Natural killer cell treated with Interleukin-12 subunit alpha and Interleukin-12 subunit beta and Interleukin-15 and Interleukin-18, amount 100 ng/mL, for 72 hours (primary cell): ENCODE results near the gene TOPORS. TPM values are rescaled to one million over a fixed set of nuclear protein-coding genes. Genes with fewer than 3 reads are reported as not detected.
"Not testable (repeated sequence)": the region's sequence is repeated elsewhere in the genome, so short reads cannot be mapped to it uniquely, and the experiment has no call there.

Experiments
- ATAC-seq, 2 donors: fragments of 150-1000 bp; cut with Tn5 transposase in 1 of 2; sonication (Bioruptor Pico), chemical (Tn5 transposase) in 1 of 2; 2 replicates each; pipeline ENCODE4 v1.10.0; 2021
- DNase-seq: peaks from one replicate; pipeline ENCODE4 v3.0.0; 2022; ENCODE audit warnings: low spot score
- H3K27ac Mint-ChIP-seq, 2 donors: 1 replicate in 1 of 2; 2 replicates in 1 of 2; pipeline ENCODE4 v1.8.0; 2022; ENCODE audit warnings: mixed read lengths in 2 of 2, mild to moderate bottlenecking in 1 of 2, moderate library complexity in 1 of 2
- H3K27me3 Mint-ChIP-seq, 2 donors: 1 replicate in 1 of 2; 2 replicates in 1 of 2; pipeline ENCODE4 v1.8.0; 2022; ENCODE audit warnings: mixed read lengths in 2 of 2
- H3K36me3 Mint-ChIP-seq: one replicate; pipeline ENCODE4 v1.8.0; 2022; ENCODE audit warnings: mixed read lengths
- H3K4me1 Mint-ChIP-seq, 2 donors: 1 replicate in 1 of 2; 2 replicates in 1 of 2; pipeline ENCODE4 v1.8.0; 2022; ENCODE audit warnings: low read depth in 2 of 2, mixed read lengths in 2 of 2, mild to moderate bottlenecking in 1 of 2
- H3K4me3 Mint-ChIP-seq: one replicate; pipeline ENCODE4 v1.8.0; 2022; ENCODE audit warnings: mixed read lengths
- H3K9me3 Mint-ChIP-seq: 2 replicates; pipeline ENCODE4 v1.8.0; 2022; ENCODE audit warnings: mixed read lengths
- total RNA-seq, 2 donors: library from RNA; stranded (reverse); gene quantifications; one replicate each; pipeline ENCODE4 v1.2.3, GENCODE V29; 2022

The TOPORS gene
- 10 to 100 TPM; 11.3 to 12.1 TPM for total RNA-seq

GRCh38 chr9:32552172-32552872 lies at the start of gene TOPORS, which contains the start of gene SMIM27:
TSS of gene TOPORS (minus strand) at chr9:32552586. CDS start at chr9:32552436, 150 bp downstream.
TSS of gene SMIM27 (plus strand) at chr9:32552327. CDS start at chr9:32552435, 108 bp downstream.
- H3K27me3 Mint-ChIP-seq = no peaks in the 10 kb centered on the region
- peak within 1 kb of the TSS; percentile 100 for H3K27ac Mint-ChIP-seq
- peaks cover 4% of the 10 kb centered on the region for H3K36me3 Mint-ChIP-seq
- DNase-seq = peak; percentile 90
- peak; percentile 83 to 86 for ATAC-seq
- peaks cover 34 to 42% of the 10 kb centered on the region in 2 donors for H3K4me1 Mint-ChIP-seq
- H3K4me3 Mint-ChIP-seq = peak within 1 kb of the TSS; percentile 98
- no peaks in the 10 kb centered on the region for H3K9me3 Mint-ChIP-seq

GRCh38 chr9:32599021-32599420 lies 46.6 kb upstream of the TOPORS start:
- H3K36me3 Mint-ChIP-seq, DNase-seq, H3K4me3 Mint-ChIP-seq, ATAC-seq, H3K4me1 Mint-ChIP-seq, H3K9me3 Mint-ChIP-seq, H3K27ac Mint-ChIP-seq: not testable (repeated sequence)
- peaks cover 31 to 48% of the 10 kb centered on the region in 2 donors for H3K27me3 Mint-ChIP-seq

GRCh38 chr9:32596936-32597335 lies 44.5 kb upstream of the TOPORS start:
- Mint-ChIP-seq H3K9me3 (peaks cover 7% of the 10 kb centered on the region), H3K27me3 (peaks cover 24 to 43% of the 10 kb centered on the region in 2 donors)
- no peak for ATAC-seq

GRCh38 chr9:32596096-32596865 lies 43.9 kb upstream of the TOPORS start:
- no peak for DNase-seq
- H3K27me3 Mint-ChIP-seq = peaks cover 24 to 43% of the 10 kb centered on the region in 2 donors
- H3K9me3 Mint-ChIP-seq = peaks cover 7% of the 10 kb centered on the region
- H3K4me3 Mint-ChIP-seq = no peak overlapping the region
- H3K36me3 Mint-ChIP-seq = no peaks in the 10 kb centered on the region
- H3K4me1 Mint-ChIP-seq = no peaks in the 10 kb centered on the region
- no peak for ATAC-seq
- no peak overlapping the region for H3K27ac Mint-ChIP-seq

More at GRCh38 chr9:32596936-32597335, 44.5 kb upstream of the TOPORS start:
- no peak for DNase-seq
- no peaks in the 10 kb centered on the region for H3K36me3 Mint-ChIP-seq
- no peaks in the 10 kb centered on the region for H3K4me1 Mint-ChIP-seq
- no peak overlapping the region for H3K4me3 Mint-ChIP-seq
- H3K27ac Mint-ChIP-seq = no peak overlapping the region

- H3K27ac Mint-ChIP-seq = no peak overlapping the region
- DNase-seq (no peak), ATAC-seq (no peak)
- no peak overlapping the region for H3K4me3 Mint-ChIP-seq
- no peaks in the 10 kb centered on the region for H3K9me3 Mint-ChIP-seq
- no peaks in the 10 kb centered on the region for H3K36me3 Mint-ChIP-seq
- H3K4me1 Mint-ChIP-seq = peaks cover 0 to 2% of the 10 kb centered on the region in 2 donors
- H3K27me3 Mint-ChIP-seq = peaks cover 22 to 29% of the 10 kb centered on the region in 2 donors
Observed at GRCh38 chr9:32590898-32591297, 38.5 kb upstream of the TOPORS start.

- DNase-seq = no peak
- H3K27me3 Mint-ChIP-seq = peaks cover 26 to 29% of the 10 kb centered on the region in 2 donors
- no peaks in the 10 kb centered on the region for H3K36me3 Mint-ChIP-seq
- no peak overlapping the region for H3K4me3 Mint-ChIP-seq
- no peaks in the 10 kb centered on the region for H3K9me3 Mint-ChIP-seq
- no peak overlapping the region for H3K27ac Mint-ChIP-seq
- H3K4me1 Mint-ChIP-seq = peaks cover 0 to 2% of the 10 kb centered on the region in 2 donors
- no peak for ATAC-seq
Observed at GRCh38 chr9:32590476-32590875, 38.1 kb upstream of the TOPORS start.

GRCh38 chr9:32589083-32589723 lies 36.8 kb upstream of the TOPORS start:
- Mint-ChIP-seq H3K4me1 (peaks cover 0 to 2% of the 10 kb centered on the region in 2 donors), H3K4me3 (no peak overlapping the region), H3K9me3 (no peaks in the 10 kb centered on the region), H3K36me3 (no peaks in the 10 kb centered on the region), H3K27ac (no peak overlapping the region), H3K27me3 (peaks cover 30 to 36% of the 10 kb centered on the region in 2 donors)
- ATAC-seq (no peak), DNase-seq (no peak)

GRCh38 chr9:32587901-32588300 lies 35.5 kb upstream of the TOPORS start:
- no peaks in the 10 kb centered on the region for H3K36me3 Mint-ChIP-seq
- peaks cover 30 to 36% of the 10 kb centered on the region in 2 donors for H3K27me3 Mint-ChIP-seq
- no peak overlapping the region for H3K4me3 Mint-ChIP-seq
- ATAC-seq (peak; percentile 53 to 69), DNase-seq (no peak)
- H3K27ac Mint-ChIP-seq = no peak overlapping the region
- no peaks in the 10 kb centered on the region for H3K9me3 Mint-ChIP-seq
- peaks cover 0 to 2% of the 10 kb centered on the region in 2 donors for H3K4me1 Mint-ChIP-seq

- H3K27me3 Mint-ChIP-seq = peaks cover 33 to 34% of the 10 kb centered on the region in 2 donors
- H3K4me1 Mint-ChIP-seq = peaks cover 0 to 2% of the 10 kb centered on the region in 2 donors
- H3K9me3 Mint-ChIP-seq = no peaks in the 10 kb centered on the region
- no peak for ATAC-seq
- no peak overlapping the region for H3K4me3 Mint-ChIP-seq
- H3K36me3 Mint-ChIP-seq = no peaks in the 10 kb centered on the region
- no peak for DNase-seq
- H3K27ac Mint-ChIP-seq = no peak overlapping the region
Observed at GRCh38 chr9:32584784-32585183, 32.4 kb upstream of the TOPORS start.

- no peak overlapping the region for H3K4me3 Mint-ChIP-seq
- ATAC-seq (no peak), DNase-seq (no peak)
- H3K27ac Mint-ChIP-seq = no peak overlapping the region
- H3K36me3 Mint-ChIP-seq = no peaks in the 10 kb centered on the region
- no peaks in the 10 kb centered on the region for H3K9me3 Mint-ChIP-seq
- peaks cover 28 to 35% of the 10 kb centered on the region in 2 donors for H3K27me3 Mint-ChIP-seq
- no peaks in the 10 kb centered on the region for H3K4me1 Mint-ChIP-seq
Observed at GRCh38 chr9:32581512-32582143, 29.2 kb upstream of the TOPORS start.

GRCh38 chr9:32580631-32581300 lies 28.4 kb upstream of the TOPORS start:
- Mint-ChIP-seq H3K4me3 (no peak overlapping the region), H3K9me3 (no peaks in the 10 kb centered on the region), H3K27me3 (peaks cover 27 to 35% of the 10 kb centered on the region in 2 donors), H3K36me3 (no peaks in the 10 kb centered on the region), H3K27ac (no peak overlapping the region), H3K4me1 (no peaks in the 10 kb centered on the region)
- ATAC-seq = no peak
- DNase-seq = no peak

GRCh38 chr9:32579706-32580331 lies 27.4 kb upstream of the TOPORS start:
- no peak overlapping the region for H3K4me3 Mint-ChIP-seq
- no peaks in the 10 kb centered on the region for H3K4me1 Mint-ChIP-seq
- DNase-seq = peak; percentile 80
- H3K27me3 Mint-ChIP-seq = peaks cover 22 to 33% of the 10 kb centered on the region in 2 donors
- H3K9me3 Mint-ChIP-seq = no peaks in the 10 kb centered on the region
- no peak overlapping the region for H3K27ac Mint-ChIP-seq
- H3K36me3 Mint-ChIP-seq = no peaks in the 10 kb centered on the region
- no peak for ATAC-seq
